Measurements from ENCODE around the gene AUTS2.

GRCh38 chr7:69564454-69565417 is 33.5 kb upstream of the AUTS2 start:
- TF ChIP-seq EZH2phosphoT487 (IDR thresholded peaks at IDR 0.05; ENCODE audit: insufficient read depth, low read depth) (no peak), EZH2 (IDR thresholded peaks at IDR 0.05; ENCODE audit: insufficient read depth, poor library complexity, severe bottlenecking) (no peak)

Measured in GM23248 (cell line).